Uterus (tissue), 4 donors: ENCODE results near the gene SCLT1. TPM values are rescaled to one million over a fixed set of nuclear protein-coding genes. Genes with fewer than 3 reads are reported as not detected.

Experiments used
- DNase-seq, 2 donors: peaks; one replicate each; pipeline ENCODE4 v3.0.0-alpha.2; 2019 to 2020
- H3K27ac ChIP-seq, 2 donors: fragments of 200-600 bp; sonication (generic); 1 replicate in 1 of 2; 2 replicates in 1 of 2; pipeline ENCODE4 v1.5.1; 2016 to 2018
- H3K27me3 ChIP-seq, 2 donors: fragments of 200-600 bp; sonication (generic); one replicate each; pipeline ENCODE4 v1.5.1; 2018 to 2019; ENCODE audit warnings: control low read depth in 1 of 2
- H3K36me3 ChIP-seq, 2 donors: fragments of 200-600 bp; sonication (generic); one replicate each; pipeline ENCODE4 v1.5.1; 2019; ENCODE audit warnings: control low read depth in 1 of 2
- H3K4me1 ChIP-seq, 2 donors: fragments of 200-600 bp; sonication (generic); one replicate each; pipeline ENCODE4 v1.5.1; 2018 to 2019; ENCODE audit warnings: control low read depth in 1 of 2
- H3K4me3 ChIP-seq, 2 donors: fragments of 200-600 bp; sonication (generic); 1 replicate in 1 of 2; 2 replicates in 1 of 2; pipeline ENCODE4 v1.5.1; 2018 to 2019; ENCODE audit warnings: mild to moderate bottlenecking in 1 of 2
- H3K9me3 ChIP-seq, 2 donors: fragments of 200-600 bp; sonication (generic); one replicate each; pipeline ENCODE4 v1.5.1; 2019; ENCODE audit warnings: control low read depth in 1 of 2
- POLR2A ChIP-seq, 2 donors: fragments of 450-650 bp; IDR thresholded peaks; one replicate each; pipeline ENCODE4 v1.6.1; 2016; ENCODE audit warnings: antibody characterized with exemption in 2 of 2, mild to moderate bottlenecking in 1 of 2, moderate library complexity in 1 of 2
- intact Hi-C: fragments of 100-400 bp; cut with DNase I; formaldehyde crosslinking; loops from one replicate; pipeline ENCODE4 v1.15.1; 2023; ENCODE audit warnings: low total_unique reads
- total RNA-seq, 4 donors: library from RNA; depleted of rRNA in 3 of 4; stranded (reverse); fragments of >200 nt in 3 of 4; gene quantifications; one replicate each; pipeline versions ENCODE4 v1.1.0 to v1.2.4, GENCODE V29; 2014 to 2023
- TF ChIP-seq, protein P1 (sequence below), 4 experiments: fragments of 200-600 bp in 2 of 4; fragments of 450-650 bp in 2 of 4; sonication (generic) in 2 of 4; IDR thresholded peaks; one replicate each; pipeline ENCODE4 v1.5.1; 2016 to 2019; ENCODE audit warnings: antibody characterized with exemption in 4 of 4, mild to moderate bottlenecking in 2 of 4, moderate library complexity in 1 of 4
- donor health status: DM: yes; HTN: yes; CAD: no.

SCLT1 gene
- total RNA-seq, 4 donors from 2014 or later, result 7.2 to 47.5 (median 30.6) TPM

GRCh38 chr4:128904821-128905220 is 188.5 kb downstream of the SCLT1 start:
- DNase-seq, result no peak
- no peak for TF ChIP-seq POLR2A (IDR thresholded peaks at IDR 0.05)
- TF ChIP-seq, protein P1, sequence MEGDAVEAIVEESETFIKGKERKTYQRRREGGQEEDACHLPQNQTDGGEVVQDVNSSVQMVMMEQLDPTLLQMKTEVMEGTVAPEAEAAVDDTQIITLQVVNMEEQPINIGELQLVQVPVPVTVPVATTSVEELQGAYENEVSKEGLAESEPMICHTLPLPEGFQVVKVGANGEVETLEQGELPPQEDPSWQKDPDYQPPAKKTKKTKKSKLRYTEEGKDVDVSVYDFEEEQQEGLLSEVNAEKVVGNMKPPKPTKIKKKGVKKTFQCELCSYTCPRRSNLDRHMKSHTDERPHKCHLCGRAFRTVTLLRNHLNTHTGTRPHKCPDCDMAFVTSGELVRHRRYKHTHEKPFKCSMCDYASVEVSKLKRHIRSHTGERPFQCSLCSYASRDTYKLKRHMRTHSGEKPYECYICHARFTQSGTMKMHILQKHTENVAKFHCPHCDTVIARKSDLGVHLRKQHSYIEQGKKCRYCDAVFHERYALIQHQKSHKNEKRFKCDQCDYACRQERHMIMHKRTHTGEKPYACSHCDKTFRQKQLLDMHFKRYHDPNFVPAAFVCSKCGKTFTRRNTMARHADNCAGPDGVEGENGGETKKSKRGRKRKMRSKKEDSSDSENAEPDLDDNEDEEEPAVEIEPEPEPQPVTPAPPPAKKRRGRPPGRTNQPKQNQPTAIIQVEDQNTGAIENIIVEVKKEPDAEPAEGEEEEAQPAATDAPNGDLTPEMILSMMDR (IDR thresholded peaks at IDR 0.05), result no peak

DNA sequence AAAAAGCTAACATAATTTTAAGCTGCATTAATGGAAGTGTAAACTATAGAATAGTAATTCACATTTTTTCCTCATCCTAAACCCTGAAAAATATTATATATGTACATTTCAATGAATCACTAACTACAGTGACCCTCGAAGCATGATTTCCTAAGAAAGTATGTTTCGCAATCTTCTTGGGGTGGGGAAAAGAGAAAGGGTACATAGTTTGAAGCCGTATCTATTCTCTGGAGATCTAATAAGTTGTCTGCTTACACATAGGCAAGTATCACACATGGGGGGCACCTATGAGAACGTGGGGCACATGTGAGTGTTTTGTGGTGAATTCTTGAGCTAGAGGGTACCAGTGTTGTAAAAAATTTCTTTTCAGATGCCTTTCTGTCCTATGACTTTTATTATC is 212.7 kb downstream of the SCLT1 start:
- no peaks in the 10 kb centered on the region for H3K27me3 ChIP-seq
- no peak for DNase-seq
- no peaks in the 10 kb centered on the region for H3K36me3 ChIP-seq
- no peaks in the 10 kb centered on the region for H3K4me1 ChIP-seq
- H3K27ac ChIP-seq, result no peak overlapping the region
- H3K4me3 ChIP-seq, result no peak overlapping the region
- no peaks in the 10 kb centered on the region for H3K9me3 ChIP-seq
- TF ChIP-seq, protein P1 (IDR thresholded peaks at IDR 0.05), result no peak
- no peak for TF ChIP-seq POLR2A (IDR thresholded peaks at IDR 0.05)
- intact Hi-C loops, result no loop called here

More at GRCh38 chr4:128904821-128905220, 188.5 kb downstream of the SCLT1 start:
- Histone ChIP-seq H3K4me1 (no peaks in the 10 kb centered on the region), H3K36me3 (no peaks in the 10 kb centered on the region), H3K27me3 (no peaks in the 10 kb centered on the region), H3K27ac (no peak overlapping the region), H3K4me3 (no peak overlapping the region), H3K9me3 (no peaks in the 10 kb centered on the region)
- intact Hi-C loops, result no loop called here

- Histone ChIP-seq H3K27me3 (no peaks in the 10 kb centered on the region), H3K27ac (no peak overlapping the region), H3K9me3 (no peaks in the 10 kb centered on the region), H3K36me3 (no peaks in the 10 kb centered on the region), H3K4me3 (no peak overlapping the region), H3K4me1 (no peaks in the 10 kb centered on the region)
- no peak for DNase-seq
- TF ChIP-seq POLR2A (IDR thresholded peaks at IDR 0.05), result no peak
- TF ChIP-seq, protein P1 (IDR thresholded peaks at IDR 0.05), result no peak
- intact Hi-C loops, result no loop called here
Measured at GRCh38 chr4:128879971-128880370, 213.4 kb downstream of the SCLT1 start.

DNA sequence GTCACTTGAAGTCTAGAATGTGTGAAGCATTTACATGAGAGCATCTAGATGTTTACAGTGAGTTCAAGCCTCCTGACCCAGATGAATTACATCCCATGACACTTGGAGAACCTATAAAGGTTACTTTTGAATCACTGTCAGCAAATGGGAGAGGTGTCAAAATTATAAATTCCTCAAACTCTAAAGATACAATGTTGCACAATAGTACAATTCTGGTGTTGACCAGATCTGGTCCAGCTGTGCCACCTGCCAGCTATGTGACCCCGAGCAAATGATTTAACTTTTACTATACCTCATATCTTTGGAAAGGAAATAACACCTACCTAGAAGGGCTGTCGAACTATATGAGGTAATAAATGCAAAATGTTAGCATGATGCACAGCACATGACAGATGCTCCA is 214.1 kb downstream of the SCLT1 start:
- Histone ChIP-seq H3K9me3 (no peaks in the 10 kb centered on the region), H3K27me3 (no peaks in the 10 kb centered on the region), H3K4me3 (no peak overlapping the region), H3K4me1 (no peaks in the 10 kb centered on the region), H3K36me3 (no peaks in the 10 kb centered on the region), H3K27ac (no peak overlapping the region)
- TF ChIP-seq POLR2A (IDR thresholded peaks at IDR 0.05), result no peak
- TF ChIP-seq, protein P1 (IDR thresholded peaks at IDR 0.05), result no peak
- no peak for DNase-seq
- intact Hi-C loops, result no loop called here

- no peak for TF ChIP-seq POLR2A (IDR thresholded peaks at IDR 0.05)
- TF ChIP-seq, protein P1 (IDR thresholded peaks at IDR 0.05), result no peak
- no peak overlapping the region for H3K27ac ChIP-seq
- no peaks in the 10 kb centered on the region for H3K4me1 ChIP-seq
- H3K4me3 ChIP-seq, result no peak overlapping the region
- intact Hi-C loops, result no loop called here
- no peak for DNase-seq
- H3K36me3 ChIP-seq, result no peaks in the 10 kb centered on the region
- H3K9me3 ChIP-seq, result no peaks in the 10 kb centered on the region
- no peaks in the 10 kb centered on the region for H3K27me3 ChIP-seq
Measured at GRCh38 chr4:128877934-128878333, 215.4 kb downstream of the SCLT1 start.
